DMS 273 (cell line): ENCODE measurements around the gene BLCAP.
"Not testable (repeated sequence)": the region's sequence is repeated elsewhere in the genome, so short reads cannot be mapped to it uniquely, and the experiment has no call there.

ENCODE experiments used
- DNase-seq: peaks from one replicate; lab custom pipeline; 2025; ENCODE audit not compliant: unreplicated experiment; lab: John Stamatoyannopoulos, UW

The BLCAP gene

DNA sequence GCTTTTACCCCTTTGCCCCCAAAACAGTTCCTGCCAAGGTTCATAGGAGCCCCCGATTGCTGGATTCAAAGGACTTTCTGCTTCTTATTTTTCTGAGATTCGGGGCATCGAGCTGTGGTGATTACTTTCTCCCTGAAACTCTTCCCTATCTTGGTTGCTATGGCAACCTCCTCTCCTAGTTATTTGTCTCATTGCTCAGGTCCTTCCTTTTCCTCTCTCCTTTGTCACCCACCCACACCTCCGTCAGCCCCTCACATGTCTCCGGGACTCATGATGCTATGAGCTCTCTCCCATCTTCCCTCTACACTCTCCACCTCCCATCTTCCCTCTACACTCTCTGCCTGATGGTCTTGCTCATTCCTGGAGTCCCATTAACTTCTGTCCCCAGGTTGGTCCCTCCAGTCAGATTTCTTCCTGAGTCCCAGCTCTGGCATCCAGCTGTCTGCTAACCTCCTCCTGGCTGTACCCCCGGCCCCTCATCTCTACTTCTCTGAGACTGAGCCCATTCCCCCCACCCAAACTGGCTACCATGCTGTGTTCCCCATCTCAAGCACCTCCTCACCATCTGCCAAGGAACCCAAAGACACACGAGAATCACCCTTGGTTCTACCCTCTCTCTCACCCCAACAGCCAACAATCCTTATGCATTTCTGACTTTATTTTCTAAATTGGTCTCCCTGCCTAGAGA, 36.9 kb downstream of the BLCAP start:
- no peak for DNase-seq

DNA sequence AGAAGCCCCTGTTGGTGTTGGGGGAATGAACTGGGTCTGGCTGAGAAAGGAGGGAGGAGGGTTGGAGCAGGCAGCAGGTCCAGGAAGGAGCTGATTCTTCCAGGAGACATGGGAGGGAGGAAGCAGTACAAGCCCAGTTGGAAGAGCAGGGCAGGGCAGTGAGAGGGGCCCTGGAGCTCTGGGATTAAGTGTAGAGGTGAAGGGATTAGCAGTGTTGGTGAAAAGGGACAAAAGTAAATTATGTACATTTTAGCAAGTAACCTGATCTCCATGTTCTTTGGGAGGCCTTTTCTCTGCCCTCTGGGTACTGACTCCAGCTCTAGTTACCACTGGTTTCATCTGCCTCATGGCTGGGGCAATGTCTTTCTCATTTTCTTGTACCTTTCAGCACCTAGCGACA, 41.5 kb downstream of the BLCAP start:
- not testable (repeated sequence) for DNase-seq

DNA sequence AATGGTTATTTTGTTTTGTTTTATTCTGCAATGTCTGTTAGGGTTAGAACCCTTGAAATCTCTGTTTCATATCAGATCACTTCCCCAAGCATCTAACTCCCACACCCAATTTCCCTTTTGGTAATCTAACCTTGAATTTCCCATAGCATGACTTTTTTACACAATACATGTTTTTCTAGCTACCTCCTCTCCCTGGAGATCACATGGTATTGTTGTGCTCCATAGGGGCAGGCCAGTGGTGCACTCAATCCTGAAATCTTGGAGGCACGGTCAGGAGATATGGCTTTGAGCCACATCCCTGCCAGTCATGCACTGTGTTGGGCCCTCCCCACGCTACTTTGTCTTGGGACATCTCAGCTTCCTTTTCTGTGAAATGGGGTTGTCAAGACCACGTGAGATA, 43.3 kb downstream of the BLCAP start:
- DNase-seq = no peak

DNA sequence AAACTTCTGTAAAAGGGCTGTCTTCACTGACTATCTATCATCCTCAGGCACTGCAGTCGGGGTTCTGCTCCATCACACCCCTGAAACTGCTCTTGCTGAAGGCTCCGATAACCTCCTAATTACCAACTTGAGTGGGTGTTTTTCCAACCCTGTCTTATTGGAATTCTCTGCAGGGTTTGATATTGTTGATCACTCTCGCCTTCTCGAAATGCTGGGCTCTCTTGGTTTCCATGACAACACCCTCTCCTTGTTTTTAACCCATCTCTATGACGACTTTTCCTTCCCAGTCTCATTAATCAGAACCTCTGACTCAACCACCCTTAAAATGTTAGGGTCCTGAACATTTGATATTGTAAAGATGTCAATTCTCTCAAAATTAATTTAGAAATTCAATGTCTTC, 46.1 kb downstream of the BLCAP start:
- no peak for DNase-seq

DNA sequence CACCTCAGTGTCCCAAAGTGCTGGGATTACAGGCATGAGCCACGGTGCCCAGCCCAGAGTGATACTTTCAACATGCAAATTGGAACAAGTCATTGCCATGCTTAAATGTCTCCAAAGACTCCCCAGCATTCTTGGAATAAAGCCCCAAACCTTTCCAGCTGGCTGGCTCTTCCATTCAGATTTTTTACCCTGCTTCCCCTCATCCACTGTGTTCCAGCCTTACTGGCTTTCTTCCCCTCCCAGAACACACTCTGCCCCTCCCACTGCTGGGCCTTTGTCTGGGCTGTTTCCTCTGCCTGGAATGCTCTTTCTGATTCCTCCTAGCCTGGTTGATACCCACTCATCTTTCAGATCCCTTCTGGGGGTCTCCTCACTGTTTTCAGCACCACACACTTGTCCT, 46.8 kb downstream of the BLCAP start:
- no peak for DNase-seq

DNA sequence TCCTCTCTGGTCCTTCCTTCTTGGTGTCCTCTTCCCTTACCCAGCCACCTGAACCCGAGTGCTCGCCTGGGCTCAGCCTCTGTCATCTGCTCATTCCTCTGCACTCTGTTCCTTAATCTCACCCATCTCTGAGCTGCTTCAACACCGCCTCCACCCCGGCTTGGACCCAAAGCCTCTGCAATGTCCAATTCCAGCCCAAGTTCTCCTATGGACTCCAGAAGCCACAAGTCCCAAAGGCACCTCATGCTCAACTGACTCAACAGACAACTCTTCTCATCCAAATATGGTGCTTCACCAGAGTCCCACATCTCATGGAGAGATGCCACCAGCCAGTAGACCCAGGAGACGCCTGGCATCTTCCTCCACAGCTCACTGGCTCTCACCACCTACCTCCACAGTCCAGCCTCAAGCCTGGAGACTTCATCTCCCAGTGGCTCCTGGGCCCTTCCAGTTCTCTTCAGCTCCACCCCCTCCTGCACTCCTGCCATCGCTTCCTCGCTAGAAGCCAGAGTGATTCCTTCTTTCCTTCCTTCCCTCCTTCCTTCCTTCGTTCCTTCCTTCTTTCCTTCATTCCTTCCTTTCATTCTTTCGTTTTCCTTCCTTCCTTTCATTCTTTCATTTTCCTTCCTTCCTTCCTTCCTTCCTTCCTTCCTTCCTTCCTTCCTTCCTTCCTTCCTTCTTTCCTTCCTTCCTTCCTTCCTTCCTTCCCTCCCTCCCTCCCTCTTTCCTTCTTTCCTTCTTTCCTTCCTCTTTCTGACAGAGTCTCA, 47.6 kb downstream of the BLCAP start:
- DNase-seq = no peak

DNA sequence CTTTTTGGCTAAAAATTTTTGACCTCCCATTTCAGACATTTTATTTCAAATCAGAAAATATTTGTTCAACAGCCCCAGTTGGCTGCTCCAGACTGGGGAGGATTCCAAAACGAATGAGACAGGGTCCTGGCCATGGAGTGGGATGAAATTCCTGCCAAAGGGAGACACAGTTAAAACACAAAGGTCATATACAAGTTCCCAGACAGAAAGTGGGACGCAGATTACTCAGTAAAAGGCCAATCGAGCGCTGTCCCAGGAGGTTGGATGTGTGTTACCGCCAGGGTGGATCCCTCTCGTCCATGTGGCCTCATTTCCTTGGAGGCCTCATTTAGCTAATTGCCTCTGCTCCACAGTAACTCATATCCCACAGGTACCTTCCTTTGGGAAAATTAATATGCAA, 48.4 kb downstream of the BLCAP start:
- no peak for DNase-seq

DNA sequence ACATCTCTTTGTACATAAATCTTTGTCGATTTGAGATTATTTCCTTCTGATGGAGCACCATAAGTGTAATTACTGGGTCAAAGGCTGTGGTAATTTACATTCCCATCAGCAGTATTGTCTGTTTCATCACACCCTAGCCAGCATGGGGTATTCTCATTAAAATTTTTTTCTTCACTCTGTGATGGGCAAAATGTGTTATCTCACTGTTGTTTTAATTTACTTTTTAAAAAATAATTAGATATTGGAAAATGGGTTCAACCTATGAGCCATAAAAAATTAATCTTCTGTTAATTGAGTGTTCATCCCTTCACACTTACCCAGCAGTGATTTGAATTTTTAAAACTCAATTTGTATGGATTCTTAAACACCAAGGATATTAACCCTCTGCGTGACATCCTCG, 50.6 kb downstream of the BLCAP start:
- no peak for DNase-seq

DNA sequence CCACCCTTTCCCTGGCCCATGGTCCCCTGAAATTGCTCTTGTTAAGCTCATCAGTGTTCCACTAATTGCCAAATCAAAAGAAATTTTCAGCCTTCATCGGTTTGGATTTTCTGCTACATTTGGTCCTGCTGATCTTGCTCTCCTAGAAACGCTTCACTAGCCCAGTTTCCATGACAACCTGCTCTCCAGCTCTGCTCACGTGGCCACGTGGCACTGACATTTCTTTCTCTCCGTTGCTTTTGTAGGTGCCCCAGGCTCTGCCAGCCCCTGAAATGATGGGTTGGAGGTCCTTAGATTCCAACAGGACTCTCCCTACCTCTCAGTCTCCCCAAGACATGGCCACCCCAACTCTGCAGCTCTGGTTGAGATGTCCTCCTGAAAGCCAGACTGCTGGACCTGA, 52.4 kb downstream of the BLCAP start:
- DNase-seq = peak; percentile 44

DNA sequence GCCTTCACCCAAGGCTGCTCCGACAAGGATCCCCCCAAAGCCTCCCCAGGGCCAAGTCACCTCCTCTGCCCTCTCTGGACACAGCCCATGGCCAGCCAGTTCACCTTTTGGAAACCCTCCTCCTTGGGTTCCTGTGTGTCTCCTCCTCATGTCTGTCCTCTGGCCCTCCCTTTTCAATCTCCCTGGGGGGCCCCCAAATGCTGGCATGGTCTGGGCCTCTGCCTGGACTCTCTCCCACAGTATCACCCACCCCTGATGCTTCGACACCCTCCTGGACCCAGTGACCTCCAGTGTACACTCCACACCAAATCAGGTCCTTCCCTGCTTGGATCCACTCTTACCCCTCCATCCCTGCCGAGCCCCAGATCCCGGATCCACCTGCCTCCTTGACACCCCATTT, 53.3 kb downstream of the BLCAP start:
- no peak for DNase-seq

DNA sequence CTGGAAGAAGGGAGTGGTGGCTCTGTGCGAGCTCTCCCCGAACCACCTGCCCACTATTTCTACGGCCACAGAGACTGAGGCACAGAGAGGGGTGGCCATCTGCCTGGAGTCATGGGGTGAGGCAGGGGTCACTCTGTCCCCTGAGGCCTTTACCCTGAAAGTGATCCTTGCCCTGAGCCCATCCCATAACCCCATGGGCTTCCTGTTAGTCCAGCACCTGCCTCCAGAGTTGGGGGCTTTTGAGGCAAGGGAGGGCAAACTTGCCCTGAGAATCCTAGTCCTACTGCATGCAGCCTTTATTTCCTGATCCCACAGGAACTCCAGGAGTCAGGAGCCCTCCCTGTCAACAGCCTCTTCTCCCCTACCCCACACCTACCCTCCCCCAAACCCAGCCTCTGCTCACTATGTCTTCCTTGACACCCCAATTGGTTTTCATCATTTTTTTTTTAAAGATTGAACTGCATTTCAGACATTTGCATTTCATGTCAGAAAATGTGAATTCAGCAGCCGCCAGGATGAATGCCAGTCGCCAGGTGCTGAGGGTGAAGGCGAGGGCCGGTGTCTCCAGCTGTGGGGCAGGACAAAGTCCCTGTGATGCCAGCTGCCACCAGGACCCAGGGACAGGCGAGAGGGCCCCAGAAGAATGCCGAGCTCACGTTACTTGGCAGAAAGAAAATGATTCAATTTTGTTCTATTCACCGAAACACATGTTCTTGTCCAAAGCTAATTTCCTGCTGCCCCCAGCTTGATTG, 54.3 kb downstream of the BLCAP start:
- no peak for DNase-seq

DNA sequence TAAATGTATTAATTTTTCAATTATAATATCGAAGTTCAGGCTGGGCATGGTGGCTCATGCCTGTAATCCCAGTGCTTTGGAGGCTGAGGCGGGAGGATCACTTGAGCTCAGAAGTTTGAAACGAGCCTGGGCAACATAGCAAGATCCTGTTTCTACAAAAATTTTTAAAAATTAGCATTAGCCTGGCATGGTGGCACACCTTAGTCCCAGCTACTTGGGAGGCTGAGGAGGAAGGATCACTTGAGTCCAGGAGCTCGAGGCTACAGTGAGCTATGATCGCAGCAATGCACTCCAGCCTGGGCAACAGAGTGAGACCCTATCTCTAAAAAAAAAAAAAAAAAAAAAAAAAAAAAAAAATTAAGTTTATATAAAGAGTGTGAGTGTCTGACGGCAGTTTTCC, 55.2 kb downstream of the BLCAP start:
- DNase-seq = not testable (repeated sequence)

DNA sequence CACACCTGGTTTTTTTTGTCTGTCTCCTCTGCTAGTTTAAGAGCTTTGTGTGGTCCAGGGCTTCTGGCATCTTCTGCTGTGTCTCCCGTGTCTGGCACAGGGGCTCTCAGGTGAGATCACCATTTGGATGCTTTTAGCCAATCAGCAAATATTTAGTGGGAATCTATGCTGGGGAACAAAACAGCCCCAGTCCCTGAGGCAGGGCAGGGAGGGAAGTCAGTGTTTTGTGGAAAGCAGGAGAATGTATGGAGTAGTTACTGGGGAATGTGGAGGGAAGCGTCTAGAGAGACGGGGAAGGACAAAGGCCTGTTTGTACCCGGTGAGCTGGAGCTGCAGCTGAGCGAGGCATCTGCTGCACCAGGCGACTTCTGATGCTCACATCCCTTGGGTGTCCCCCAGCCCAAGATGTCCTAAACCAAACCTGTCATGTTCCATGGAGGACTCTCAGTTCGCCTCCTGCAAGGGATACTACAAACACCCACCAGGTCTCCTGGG, 55.9 kb downstream of the BLCAP start:
- no peak for DNase-seq

DNA sequence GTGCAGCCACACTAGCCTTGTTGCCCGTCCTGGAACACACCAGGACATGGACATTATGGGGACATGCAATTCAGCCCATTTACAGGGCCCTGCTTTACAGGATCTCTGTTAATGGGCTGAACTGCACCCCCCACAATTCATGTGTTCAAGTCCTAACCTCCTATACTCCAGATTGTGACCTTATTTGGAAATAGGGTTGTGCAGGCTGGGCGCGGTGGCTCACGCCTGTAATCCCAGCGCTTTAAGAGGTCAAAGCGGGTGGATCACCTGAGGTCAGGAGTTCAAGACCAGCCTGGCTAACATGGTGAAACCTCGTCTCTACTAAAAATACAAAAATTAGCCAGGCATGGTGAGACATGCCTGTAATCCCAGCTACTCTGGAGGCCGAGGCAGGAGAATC, 57.5 kb downstream of the BLCAP start:
- not testable (repeated sequence) for DNase-seq

DNA sequence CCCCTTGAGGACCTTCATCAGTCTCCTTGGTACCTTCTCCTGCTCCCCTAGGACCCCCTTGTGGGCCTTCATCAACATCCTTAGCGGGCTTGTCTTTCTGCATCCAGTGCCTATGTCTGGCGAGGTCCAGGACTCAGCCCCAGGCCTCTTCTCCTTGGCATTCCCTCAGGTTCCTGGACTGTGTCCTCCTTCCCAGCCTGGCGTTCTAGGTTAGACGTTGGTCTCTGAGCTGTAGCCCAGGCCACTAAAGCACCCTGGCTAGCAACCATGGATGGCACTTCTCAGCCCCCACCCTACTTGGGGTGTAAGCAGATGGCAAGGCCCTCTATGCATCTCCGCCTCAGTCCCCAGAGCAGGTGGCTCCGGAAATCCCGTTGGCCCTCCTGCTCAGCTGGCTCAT, 58.1 kb downstream of the BLCAP start:
- DNase-seq = no peak

DNA sequence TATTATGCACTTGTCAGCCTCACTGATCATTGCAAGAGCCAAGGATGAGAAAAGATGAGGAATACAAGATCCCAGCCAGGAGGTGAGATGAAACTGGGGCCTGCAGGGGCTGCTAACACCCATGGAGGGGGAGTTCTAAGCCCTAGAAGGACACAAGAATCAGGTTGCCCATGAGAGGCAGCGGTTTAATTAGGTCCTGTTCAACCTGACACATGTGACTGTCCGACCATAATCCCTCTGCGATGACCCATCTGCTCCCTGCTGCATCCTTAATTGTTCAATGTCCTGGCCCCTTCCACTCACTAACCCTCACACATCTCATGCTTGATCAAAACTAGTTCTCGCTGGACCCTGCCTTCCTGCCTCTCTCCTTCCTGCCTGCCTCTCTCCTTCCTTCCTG, 58.8 kb downstream of the BLCAP start:
- no peak for DNase-seq
